Measurements from ENCODE around the gene SLC7A8.

Gene SLC7A8

DNA sequence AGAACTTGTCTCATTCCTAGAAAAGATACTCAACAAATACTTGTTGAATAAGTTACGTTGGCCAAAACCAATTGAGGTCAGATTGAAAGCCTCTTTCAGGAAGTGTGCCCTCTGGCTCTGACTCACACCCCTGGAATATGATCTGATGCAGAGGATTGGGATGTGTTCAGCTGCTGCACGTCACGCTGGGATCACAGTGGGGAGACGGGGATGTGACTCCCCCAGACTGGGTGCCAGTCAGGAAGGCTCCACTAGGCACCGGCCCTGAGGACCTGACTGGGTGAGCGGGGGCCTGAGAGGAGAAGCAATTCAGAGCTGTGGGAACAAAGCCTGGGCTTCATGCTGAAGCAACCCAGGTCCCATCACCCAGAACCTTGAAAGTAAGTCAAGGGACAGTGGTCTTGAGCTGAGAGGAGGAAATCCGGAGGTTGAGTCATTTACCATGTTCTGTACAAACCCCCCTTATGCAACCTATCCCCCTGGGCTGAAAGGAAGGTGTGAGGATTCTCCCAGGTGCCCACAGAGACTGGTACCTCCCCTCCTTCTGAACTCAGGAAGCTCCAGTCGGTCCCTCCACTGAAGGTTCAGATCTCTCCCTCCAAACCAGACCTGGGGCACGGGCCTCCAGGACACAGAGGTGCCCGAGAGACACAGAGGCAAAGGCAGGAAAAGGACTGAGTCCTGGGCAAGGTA lies 68.3 kb downstream of the SLC7A8 start:
- no peak overlapping the region for H3K4me3 ChIP-seq (ENCODE audit: low read depth, low read length)
- TF ChIP-seq, protein P1, sequence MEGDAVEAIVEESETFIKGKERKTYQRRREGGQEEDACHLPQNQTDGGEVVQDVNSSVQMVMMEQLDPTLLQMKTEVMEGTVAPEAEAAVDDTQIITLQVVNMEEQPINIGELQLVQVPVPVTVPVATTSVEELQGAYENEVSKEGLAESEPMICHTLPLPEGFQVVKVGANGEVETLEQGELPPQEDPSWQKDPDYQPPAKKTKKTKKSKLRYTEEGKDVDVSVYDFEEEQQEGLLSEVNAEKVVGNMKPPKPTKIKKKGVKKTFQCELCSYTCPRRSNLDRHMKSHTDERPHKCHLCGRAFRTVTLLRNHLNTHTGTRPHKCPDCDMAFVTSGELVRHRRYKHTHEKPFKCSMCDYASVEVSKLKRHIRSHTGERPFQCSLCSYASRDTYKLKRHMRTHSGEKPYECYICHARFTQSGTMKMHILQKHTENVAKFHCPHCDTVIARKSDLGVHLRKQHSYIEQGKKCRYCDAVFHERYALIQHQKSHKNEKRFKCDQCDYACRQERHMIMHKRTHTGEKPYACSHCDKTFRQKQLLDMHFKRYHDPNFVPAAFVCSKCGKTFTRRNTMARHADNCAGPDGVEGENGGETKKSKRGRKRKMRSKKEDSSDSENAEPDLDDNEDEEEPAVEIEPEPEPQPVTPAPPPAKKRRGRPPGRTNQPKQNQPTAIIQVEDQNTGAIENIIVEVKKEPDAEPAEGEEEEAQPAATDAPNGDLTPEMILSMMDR (IDR thresholded peaks at IDR 0.05; ENCODE audit: low read depth, low read length, missing control alignments), result no peak
- DNase-seq (ENCODE audit: low read depth), result no peak

DNA sequence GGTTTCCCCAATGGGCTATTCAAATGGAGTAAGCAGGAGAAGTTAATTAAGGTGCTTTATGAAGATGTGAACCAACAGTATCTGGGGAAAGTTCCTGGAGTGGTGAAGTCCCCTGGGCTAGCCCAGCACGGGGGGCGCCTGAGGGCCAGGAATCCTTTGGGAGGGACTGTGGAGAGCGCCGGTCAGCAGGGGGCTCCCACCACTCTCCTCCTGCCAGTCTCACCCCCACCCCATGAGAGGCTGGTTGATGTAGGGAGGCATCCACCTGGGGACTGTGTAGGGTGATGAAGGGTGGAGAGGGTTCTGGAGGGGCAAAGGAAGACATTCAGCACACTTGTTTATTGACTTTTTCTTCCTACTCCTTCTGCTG lies 68.8 kb downstream of the SLC7A8 start:
- no peak overlapping the region for H3K4me3 ChIP-seq (ENCODE audit: low read depth, low read length)
- TF ChIP-seq, protein P1 (IDR thresholded peaks at IDR 0.05; ENCODE audit: low read depth, low read length, missing control alignments), result no peak
- DNase-seq (ENCODE audit: low read depth), result no peak

DNA sequence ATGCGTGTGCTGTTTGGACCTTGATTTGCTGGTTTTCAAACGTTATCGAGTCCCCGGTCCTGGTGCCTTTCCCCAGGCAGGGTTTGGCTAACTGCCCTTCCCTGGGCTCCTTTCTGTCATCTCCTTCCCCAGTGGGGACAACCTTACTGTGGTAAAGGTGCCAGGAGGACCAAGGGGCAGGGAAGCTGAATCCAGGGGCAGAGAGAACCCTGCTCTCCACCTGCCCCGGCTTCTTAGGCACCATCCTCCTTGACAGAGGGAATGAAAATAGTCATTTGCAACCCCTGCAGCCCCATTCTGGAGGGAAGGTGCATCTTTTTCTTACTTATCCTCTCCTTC lies 69.4 kb downstream of the SLC7A8 start:
- H3K4me3 ChIP-seq (ENCODE audit: low read depth, low read length), result no peak overlapping the region
- DNase-seq (ENCODE audit: low read depth), result no peak
- TF ChIP-seq, protein P1 (IDR thresholded peaks at IDR 0.05; ENCODE audit: low read depth, low read length, missing control alignments), result no peak

DNA sequence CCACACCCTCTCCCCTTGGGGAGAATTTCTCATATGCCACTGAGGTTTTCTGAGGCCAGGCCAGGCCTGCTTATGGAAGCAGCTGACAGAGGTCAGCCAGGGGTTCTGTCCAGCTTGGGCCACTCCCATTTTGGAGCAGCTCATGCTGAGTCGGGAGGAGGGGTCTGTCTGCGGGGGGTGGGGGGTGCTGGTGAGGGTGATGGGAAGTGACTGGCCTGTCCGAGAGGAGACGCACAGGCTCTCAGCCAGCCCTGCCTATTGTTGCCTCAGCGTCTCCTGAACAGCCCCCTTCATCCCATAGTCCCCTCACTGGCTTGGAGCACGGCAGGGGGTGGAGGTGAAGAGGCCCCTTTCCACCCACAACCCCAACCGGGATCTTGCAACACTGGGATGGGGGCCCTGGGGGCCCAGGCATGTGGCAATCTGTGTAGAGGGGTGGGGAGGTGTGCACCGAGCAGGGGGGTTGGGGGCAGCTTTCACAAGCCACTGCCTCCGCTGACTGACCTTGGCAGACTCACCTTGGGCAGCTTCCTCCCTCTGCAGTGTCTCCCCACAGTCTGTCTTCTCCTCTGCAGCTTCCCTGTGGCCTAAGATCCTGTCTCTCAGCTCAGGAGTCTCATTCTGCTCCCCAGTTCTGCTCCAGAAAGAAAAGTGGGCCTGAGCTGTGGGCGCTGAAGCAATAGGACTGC lies 69.9 kb downstream of the SLC7A8 start:
- TF ChIP-seq, protein P1 (IDR thresholded peaks at IDR 0.05; ENCODE audit: low read depth, low read length, missing control alignments), result no peak
- no peak overlapping the region for H3K4me3 ChIP-seq (ENCODE audit: low read depth, low read length)

DNA sequence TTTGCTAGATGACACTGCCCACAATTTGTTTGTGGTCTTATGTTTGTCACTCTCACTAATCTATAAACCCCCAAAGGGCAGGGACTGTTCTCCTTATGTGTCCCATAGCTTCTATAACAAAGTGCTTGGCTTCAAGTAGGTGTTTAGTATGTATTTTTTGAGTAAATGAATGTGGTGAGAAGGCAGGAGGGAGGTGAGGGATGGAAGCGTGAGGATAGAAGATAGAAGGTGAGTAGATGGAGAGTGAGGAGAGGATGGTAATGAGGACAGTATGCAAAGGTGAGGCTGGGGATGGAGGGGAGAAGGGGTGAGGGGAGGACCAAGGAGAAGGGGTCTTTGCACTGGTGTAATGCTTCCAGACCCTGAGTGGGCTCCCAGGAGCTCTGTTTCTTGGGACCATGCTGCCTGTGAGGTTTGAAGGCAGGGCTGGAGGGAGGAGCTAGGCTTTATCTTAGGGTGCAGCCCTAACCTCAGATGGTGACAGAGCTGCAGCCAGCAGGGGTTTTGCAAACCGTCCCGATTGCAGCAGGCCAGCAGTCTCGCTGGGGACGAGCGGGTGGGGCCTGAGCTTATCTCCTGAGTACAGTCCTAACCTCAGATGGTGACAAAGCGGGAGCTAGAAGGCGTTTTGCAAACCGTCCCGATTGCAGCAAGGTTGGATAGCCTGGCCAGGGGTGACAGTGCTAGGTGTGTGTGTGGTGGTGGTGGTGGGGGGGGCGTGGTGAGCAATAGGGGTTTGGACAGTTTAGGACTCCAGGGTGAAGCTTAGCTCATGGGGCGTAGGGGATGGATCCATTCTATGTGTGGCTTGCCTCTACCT lies 70.9 kb downstream of the SLC7A8 start:
- TF ChIP-seq, protein P1 (IDR thresholded peaks at IDR 0.05; ENCODE audit: low read depth, low read length, missing control alignments), result no peak
- H3K4me3 ChIP-seq (ENCODE audit: low read depth, low read length), result no peak overlapping the region
- DNase-seq (ENCODE audit: low read depth), result no peak

More for the DNA sequence above, 69.9 kb downstream of the SLC7A8 start:
- no peak for DNase-seq (ENCODE audit: low read depth)

DNA sequence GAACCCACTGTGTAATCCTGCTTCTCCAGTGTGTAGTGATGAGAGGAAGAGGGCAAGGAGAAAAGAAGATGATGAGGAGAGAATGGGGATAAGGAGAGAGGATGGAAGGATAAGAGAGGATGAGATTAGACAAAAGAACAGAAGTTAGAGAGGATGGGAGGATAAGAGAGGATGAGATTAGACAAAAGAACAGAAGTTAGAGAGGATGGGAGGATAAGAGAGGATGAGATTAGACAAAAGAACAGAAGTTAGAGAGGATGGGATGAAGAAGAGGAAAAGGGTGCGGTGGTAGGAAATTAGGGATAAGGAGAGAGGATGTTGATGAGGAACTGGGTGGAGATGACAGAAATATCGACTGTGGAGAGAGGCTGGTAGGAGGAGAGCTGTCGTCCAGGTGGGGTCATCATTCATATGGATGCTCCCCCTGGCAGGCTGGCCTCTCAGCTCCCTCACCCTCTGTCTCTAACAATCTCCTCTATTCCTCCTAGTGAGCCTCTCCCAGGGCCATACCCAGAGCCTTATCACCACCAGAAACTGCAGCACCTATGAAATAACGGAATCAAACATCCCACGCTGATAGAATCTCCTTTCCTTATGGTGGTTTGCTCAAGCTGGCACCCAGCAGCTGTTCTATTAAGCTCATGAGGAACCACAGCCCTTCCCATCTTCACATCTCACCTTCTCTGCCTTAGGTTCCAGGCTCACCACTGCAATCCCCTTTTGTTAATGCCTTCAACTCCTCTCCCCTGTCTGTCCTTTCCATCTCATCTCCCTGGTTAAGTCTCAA lies 72.7 kb downstream of the SLC7A8 start:
- no peak overlapping the region for H3K4me3 ChIP-seq (ENCODE audit: low read depth, low read length)
- TF ChIP-seq, protein P1 (IDR thresholded peaks at IDR 0.05; ENCODE audit: low read depth, low read length, missing control alignments), result no peak
- DNase-seq (ENCODE audit: low read depth), result no peak

Data from GM12864 (cell line).